ENCODE results near the gene DICER1.

DNA sequence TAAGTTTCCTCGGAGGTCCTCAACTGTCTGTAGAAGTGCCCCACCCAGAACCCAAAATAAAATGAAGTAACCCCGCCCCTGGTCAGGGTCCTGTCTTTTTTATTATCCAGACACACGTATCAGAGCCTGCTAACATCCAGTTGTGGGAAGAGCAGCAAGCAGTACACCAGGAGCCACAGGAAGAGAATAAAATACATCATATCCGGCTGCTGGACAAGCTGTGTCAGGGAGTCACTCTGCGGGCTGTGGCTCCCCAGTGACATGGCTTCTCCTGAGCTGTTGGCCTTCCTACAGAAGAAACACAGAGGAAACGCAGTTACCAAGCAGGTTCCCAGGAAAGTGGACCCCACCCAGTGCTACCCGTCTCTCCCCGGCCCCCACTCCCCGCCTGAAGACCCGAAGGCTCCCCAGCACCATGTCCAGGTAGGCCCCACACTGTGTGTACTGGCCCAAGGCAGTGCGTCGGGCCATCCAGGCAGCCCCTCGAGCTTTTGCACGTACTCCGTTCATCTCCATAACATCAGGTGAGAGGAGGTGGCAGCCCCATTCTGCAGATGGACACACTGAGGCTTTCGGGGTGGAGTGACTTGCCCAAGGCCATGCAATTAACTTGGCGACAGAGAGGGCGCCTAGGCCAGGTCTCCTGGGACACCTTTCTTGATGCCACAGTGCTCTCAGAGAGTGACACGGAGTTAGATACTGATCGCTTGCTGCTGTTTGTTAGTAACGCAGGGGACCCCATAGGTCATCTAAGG, 34.3 kb upstream of the DICER1 start:
- TF ChIP-seq, protein P1, sequence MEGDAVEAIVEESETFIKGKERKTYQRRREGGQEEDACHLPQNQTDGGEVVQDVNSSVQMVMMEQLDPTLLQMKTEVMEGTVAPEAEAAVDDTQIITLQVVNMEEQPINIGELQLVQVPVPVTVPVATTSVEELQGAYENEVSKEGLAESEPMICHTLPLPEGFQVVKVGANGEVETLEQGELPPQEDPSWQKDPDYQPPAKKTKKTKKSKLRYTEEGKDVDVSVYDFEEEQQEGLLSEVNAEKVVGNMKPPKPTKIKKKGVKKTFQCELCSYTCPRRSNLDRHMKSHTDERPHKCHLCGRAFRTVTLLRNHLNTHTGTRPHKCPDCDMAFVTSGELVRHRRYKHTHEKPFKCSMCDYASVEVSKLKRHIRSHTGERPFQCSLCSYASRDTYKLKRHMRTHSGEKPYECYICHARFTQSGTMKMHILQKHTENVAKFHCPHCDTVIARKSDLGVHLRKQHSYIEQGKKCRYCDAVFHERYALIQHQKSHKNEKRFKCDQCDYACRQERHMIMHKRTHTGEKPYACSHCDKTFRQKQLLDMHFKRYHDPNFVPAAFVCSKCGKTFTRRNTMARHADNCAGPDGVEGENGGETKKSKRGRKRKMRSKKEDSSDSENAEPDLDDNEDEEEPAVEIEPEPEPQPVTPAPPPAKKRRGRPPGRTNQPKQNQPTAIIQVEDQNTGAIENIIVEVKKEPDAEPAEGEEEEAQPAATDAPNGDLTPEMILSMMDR (IDR thresholded peaks at IDR 0.05): no peak
- TF ChIP-seq POLR2AphosphoS5 (IDR thresholded peaks at IDR 0.05; ENCODE audit: low read depth, low read length) (no peak), SIN3A (IDR thresholded peaks at IDR 0.05; ENCODE audit: borderline replicate concordance, insufficient read depth, low read depth, low read length) (no peak)
